K562 (cell line): Measurements from ENCODE around the gene PARD3B. TPM values are rescaled to one million over a fixed set of nuclear protein-coding genes. Genes with fewer than 3 reads are reported as not detected.

ENCODE experiments used
- ATAC-seq: fragments of 200-7000 bp; cut with Tn5 transposase; 3 replicates; pipeline ENCODE4 v1.9.1; 2020; ENCODE audit warnings: moderate library complexity
- BruUV-seq: library from RNA; stranded (reverse); fragments of 400-500 nt; replicated peaks from 2 replicates; lab custom pipeline; 2021; lab: Mats Ljungman, UMichigan
- CTCF ChIA-PET: fragments of 300-600 bp; formaldehyde crosslinking; extraction: SDS; loops from one replicate; lab custom pipeline; 2021; ENCODE audit warnings: low intra/inter-chr PET ratio; lab: Yijun Ruan, JAX
- POLR2A ChIA-PET: fragments of 300-600, 350-650 bp; sonication (Branson Sonifier 250); formaldehyde crosslinking; extraction: SDS; loops from one replicate; lab custom pipeline; 2021; ENCODE audit warnings: antibody characterized with exemption, inconsistent platforms; lab: Yijun Ruan, JAX
- DNase-seq, 4 experiments: peaks; one replicate each; pipeline versions ENCODE4 v3.0.0 to v3.0.0-alpha.2; 2011 to 2018; ENCODE audit warnings: low spot score in 3 of 4, mixed read lengths in 3 of 4; ENCODE audit errors: extremely low read depth in 1 of 4
- FAIRE-seq: peaks from 2 replicates; lab custom pipeline; 2011; peaks lifted over from hg19 to GRCh38; lab: Jason Lieb, UNC
- H2AFZ ChIP-seq: 2 replicates; pipeline ENCODE4 v1.6.0; 2011; ENCODE audit warnings: low read depth, low read length, control low read depth, inconsistent platforms
- H3K27ac ChIP-seq: fragments of 200-600 bp; 3 replicates; pipeline ENCODE4 v1.8.0; 2011; ENCODE audit warnings: low read depth, mild to moderate bottlenecking, control low read depth, inconsistent platforms, low read length, moderate library complexity, mixed read lengths; ENCODE audit errors: extremely low read depth
- H3K27me3 ChIP-seq, 2 experiments: fragments of 300-600 bp in 1 of 2; 2 replicates in 1 of 2; 3 replicates in 1 of 2; pipeline versions ENCODE4 v1.6.0 to v1.8.0; 2011; ENCODE audit warnings: inconsistent platforms in 2 of 2, low read length in 2 of 2, mild to moderate bottlenecking in 1 of 2, mixed read lengths in 1 of 2, moderate library complexity in 1 of 2; ENCODE audit not compliant: control insufficient read depth in 2 of 2, insufficient read depth in 2 of 2
- H3K36me3 ChIP-seq: fragments of 300-600 bp; 3 replicates; pipeline ENCODE4 v1.8.0; 2011; ENCODE audit warnings: mild to moderate bottlenecking, low read length, inconsistent platforms; ENCODE audit not compliant: control insufficient read depth, insufficient read depth
- H3K4me1 ChIP-seq, 2 experiments: fragments of 200-600 bp in 1 of 2; replicated peaks in 1 of 2; 2 replicates in 1 of 2; 3 replicates in 1 of 2; pipeline versions ENCODE4 v1.5.1 to v1.8.0; 2011; ENCODE audit warnings: inconsistent platforms in 2 of 2, low read length in 2 of 2, mild to moderate bottlenecking in 1 of 2, mixed read lengths in 1 of 2, moderate library complexity in 1 of 2; ENCODE audit not compliant: control insufficient read depth in 2 of 2, insufficient read depth in 2 of 2
- H3K4me2 ChIP-seq: 2 replicates; pipeline ENCODE4 v1.6.1; 2011; ENCODE audit warnings: low read length, control low read depth, inconsistent platforms, mixed read lengths; ENCODE audit not compliant: insufficient read depth
- H3K4me3 ChIP-seq: fragments of 200-600 bp; sonication (generic), shearing (Covaris generic); 2 replicates; pipeline ENCODE4 v1.5.1; 2016; ENCODE audit warnings: control low read depth, inconsistent platforms
- H3K79me2 ChIP-seq: fragments of 200-600 bp; 3 replicates; pipeline ENCODE4 v1.8.0; 2011; ENCODE audit warnings: low read length, inconsistent platforms; ENCODE audit not compliant: control insufficient read depth, insufficient read depth
- H3K9ac ChIP-seq, 2 experiments: 2 replicates each; pipeline versions ENCODE4 v1.6.0 to v1.6.1; 2011; ENCODE audit warnings: low read depth in 2 of 2, low read length in 2 of 2, control low read depth in 1 of 2, inconsistent platforms in 1 of 2, mild to moderate bottlenecking in 1 of 2, mixed read lengths in 1 of 2; ENCODE audit not compliant: insufficient read depth in 1 of 2
- H3K9me1 ChIP-seq: one replicate; pipeline ENCODE4 v1.6.0; 2011; ENCODE audit warnings: inconsistent platforms, mild to moderate bottlenecking, low read length, moderate library complexity; ENCODE audit not compliant: control insufficient read depth, insufficient read depth
- H3K9me3 ChIP-seq: replicated peaks from 2 replicates; pipeline ENCODE4 v1.5.1; 2011; ENCODE audit warnings: low read depth, low read length, inconsistent platforms; ENCODE audit not compliant: control insufficient read depth, insufficient read depth
- H4K20me1 ChIP-seq: replicated peaks from 2 replicates; pipeline ENCODE4 v1.6.1; 2011; ENCODE audit warnings: low read length, inconsistent platforms, mixed read lengths; ENCODE audit not compliant: control insufficient read depth, insufficient read depth
- AFF1 ChIP-seq, 2 experiments: fragments of 450-650 bp; IDR thresholded peaks; 2 replicates each; pipeline ENCODE4 v1.6.1; 2018; ENCODE audit warnings: mild to moderate bottlenecking in 2 of 2, low read depth in 1 of 2; ENCODE audit not compliant: partially characterized antibody in 2 of 2
- ATF7 ChIP-seq: fragments of 450-650 bp; IDR thresholded peaks from 2 replicates; pipeline ENCODE4 v1.7.1; 2014; ENCODE audit warnings: mild to moderate bottlenecking, moderate library complexity
- BCOR ChIP-seq: fragments of 450-650 bp; IDR thresholded peaks from 2 replicates; pipeline ENCODE4 v1.6.1; 2016
- CGGBP1 ChIP-seq: fragments of 250-450 bp; sonication (Bioruptor Pico); IDR thresholded peaks from 2 replicates; pipeline ENCODE4 v1.9.0; 2021; ENCODE audit warnings: mild to moderate bottlenecking
- EGR1 ChIP-seq: fragments of 450-650 bp; conservative IDR thresholded peaks from 2 replicates; pipeline ENCODE4 v1.6.1; 2017; ENCODE audit warnings: mild to moderate bottlenecking
- MBD1 ChIP-seq: fragments of 250-450 bp; sonication (Bioruptor Pico); IDR thresholded peaks from 2 replicates; pipeline ENCODE4 v1.8.0; 2022; ENCODE audit warnings: inconsistent platforms
- NR1H2 ChIP-seq: sonication (generic); formaldehyde crosslinking; IDR thresholded peaks from 2 replicates; pipeline ENCODE4 v1.4.0; 2020; ENCODE audit warnings: mild to moderate bottlenecking, missing genetic modification reagents
- NUFIP1 ChIP-seq: fragments of 450-650 bp; IDR thresholded peaks from 2 replicates; pipeline ENCODE4 v1.6.1; 2018; ENCODE audit not compliant: partially characterized antibody
- PHF20 ChIP-seq: fragments of 450-650 bp; IDR thresholded peaks from 2 replicates; pipeline ENCODE4 v1.6.1; 2018; ENCODE audit not compliant: partially characterized antibody
- RHOXF2B ChIP-seq: fragments of 250-450 bp; sonication (Bioruptor Pico); conservative IDR thresholded peaks from 2 replicates; pipeline ENCODE4 v1.5.1; 2021
- SPI1 ChIP-seq: IDR thresholded peaks from 2 replicates; pipeline ENCODE4 v1.6.1; 2011; ENCODE audit warnings: low read depth, low read length, control low read depth, borderline replicate concordance
- THRAP3 ChIP-seq: fragments of 450-650 bp; IDR thresholded peaks from 2 replicates; pipeline ENCODE4 v1.6.1; 2016; ENCODE audit warnings: mild to moderate bottlenecking, inconsistent platforms, borderline replicate concordance
- WGBS: fragments of 100-300 bp; shearing (Covaris generic); methylation state at CpG from one replicate; pipeline ENCODE4 v1.1.6; 2016; ENCODE audit warnings: low coverage, mixed read lengths; ENCODE audit not compliant: insufficient coverage; ENCODE audit errors: missing lambda C conversion rate; 5-methylcytosine and 5-hydroxymethylcytosine counted together
- in situ Hi-C: fragments of 300-500 bp; cut with MboI; formaldehyde crosslinking; loops from 4 replicates; pipeline ENCODE4 v1.15.0; 2018; ENCODE audit warnings: inconsistent platforms, mixed read lengths
- intact Hi-C: fragments of 100-400 bp; cut with micrococcal nuclease; formaldehyde crosslinking; loops from 2 replicates; pipeline ENCODE4 v1.14.2; 2022
- polyA plus RNA-seq, 8 experiments: library from polyadenylated mRNA; depleted of rRNA in 4 of 8; stranded (reverse) in 5 of 8; unstranded in 3 of 8; fragments of >200 nt; fragmentation: Nextera tagmentation in 2 of 8; fragmentation: Illumina TruSeq in 1 of 8; extraction: Ambion mirVana in 2 of 8; extraction: Trizol in 1 of 8; gene quantifications; 2 replicates each; pipeline versions ENCODE4 v1.2.1 to v1.2.3, GENCODE V29; 2011 to 2014; ENCODE audit warnings: inconsistent platforms in 1 of 8, missing spikeins in 1 of 8
- total RNA-seq, 7 experiments: library from RNA; depleted of rRNA in 6 of 7; stranded (reverse); fragments of >200 nt in 6 of 7; fragmentation: Illumina TruSeq in 2 of 7; extraction: Trizol in 2 of 7; gene quantifications; 2 replicates each; pipeline versions ENCODE4 v1.2.1 to v1.2.3, GENCODE V29; 2011 to 2021; ENCODE audit warnings: low replicate concordance in 1 of 7

Gene PARD3B
- total and polyA plus RNA-seq, 9 of the 15 experiments (the other 6 are each of a cell fraction or from before 2014, with no cell fraction given) = 0.15 to 3.0 (median 1.1) TPM

- in situ Hi-C loops = no loop called here
- Histone ChIP-seq H3K9me1 (no peaks in the 10 kb centered on the region), H3K4me3 (no peak overlapping the region), H4K20me1 (no peaks in the 10 kb centered on the region), H3K27me3 (no peaks in the 10 kb centered on the region), H3K79me2 (no peaks in the 10 kb centered on the region), H3K4me1 (no peaks in the 10 kb centered on the region; a peak in 1 of 5 replicates), H3K4me2 (no peak overlapping the region), H3K27ac (no peak overlapping the region), H3K9ac (no peak overlapping the region), H3K36me3 (no peaks in the 10 kb centered on the region), H2AFZ (no peak overlapping the region), H3K9me3 (no peaks in the 10 kb centered on the region)
- intact Hi-C loops = no loop called here
- no TSS peak for BruUV-seq
- POLR2A ChIA-PET = no interaction called here
- 30% methylated on average over 5 of the region's 5 CpGs for WGBS
- DNase-seq = no peak
- FAIRE-seq = no peak
- ATAC-seq = no peak
- CTCF ChIA-PET = no interaction called here
- no peak for TF ChIP-seq RHOXF2B (CRISPR knock-in tag)
- no peak for TF ChIP-seq MBD1
- TF ChIP-seq SPI1 = no peak
- no peak for TF ChIP-seq CGGBP1 (CRISPR knock-in tag)
- no peak for TF ChIP-seq NR1H2 (CRISPR knock-in tag)
- TF ChIP-seq EGR1 = no peak
- TF ChIP-seq AFF1 (IDR thresholded peaks at IDR 0.05; ENCODE audit: low read depth in 1 of 2, partially characterized antibody in 2 of 2) = no peak
- TF ChIP-seq THRAP3 = no peak
- no peak for TF ChIP-seq ATF7
- no peak for TF ChIP-seq BCOR
- no peak for TF ChIP-seq PHF20
- no peak for TF ChIP-seq NUFIP1
Observed at GRCh38 chr2:204507636-204508035, 37.6 kb upstream of the PARD3B start.
